HCT116 (cell line): ENCODE data around the gene ATXN1. TPM values are rescaled to one million over a fixed set of nuclear protein-coding genes. Genes with fewer than 3 reads are reported as not detected.

ENCODE experiments used
- ATAC-seq: fragments of 200-7000 bp; cut with Tn5 transposase; 2 replicates; pipeline ENCODE4 v1.9.1; 2020; ENCODE audit warnings: mild to moderate bottlenecking, moderate library complexity
- BruUV-seq: library from RNA; stranded (reverse); fragments of 400-500 nt; replicated peaks from 2 replicates; lab custom pipeline; 2021; lab: Mats Ljungman, UMichigan
- CTCF ChIA-PET: fragments of 300-600 bp; sonication (Branson Sonifier 250); formaldehyde crosslinking; loops from one replicate; lab custom pipeline; 2021; ENCODE audit warnings: antibody characterized with exemption; lab: Charles Lee
- POLR2A ChIA-PET: fragments of 300-600, 350-600 bp; sonication (Branson Sonifier 250); formaldehyde crosslinking; loops from one replicate; lab custom pipeline; 2021; ENCODE audit warnings: antibody characterized with exemption; lab: Charles Lee
- RAD21 ChIA-PET, 2 experiments: fragments of 300-600 bp; sonication (Branson Sonifier 250); formaldehyde crosslinking; loops; one replicate each; lab custom pipeline; 2023; ENCODE audit warnings: low total read pairs in 2 of 2; ENCODE audit not compliant: uncharacterized antibody in 2 of 2, unreplicated experiment in 2 of 2, low non-redundant PET in 1 of 2; lab: Charles Lee
- DNase-seq: peaks from one replicate; pipeline ENCODE4 v3.0.0-alpha.2; 2010; ENCODE audit warnings: low read depth, low spot score
- H2AFZ ChIP-seq: fragments of 200-600 bp; shearing (Covaris generic), sonication (generic); 2 replicates; pipeline ENCODE4 v1.6.1; 2017; ENCODE audit warnings: low read depth, mixed run types, mixed read lengths, antibody characterized with exemption, low read length; ENCODE audit not compliant: poor library complexity, severe bottlenecking
- H3K27ac ChIP-seq: 2 replicates; pipeline ENCODE4 v1.5.1; 2012; ENCODE audit warnings: low read depth, low read length
- H3K27me3 ChIP-seq: fragments of 200-600 bp; sonication (generic); 2 replicates; pipeline ENCODE4 v1.6.1; 2016; ENCODE audit warnings: mixed run types, low read length, mixed read lengths; ENCODE audit not compliant: insufficient read depth
- H3K36me3 ChIP-seq, 2 experiments: fragments of 200-500 bp in 1 of 2; fragments of 200-600 bp in 1 of 2; sonication (Bioruptor generic) in 1 of 2; sonication (generic) in 1 of 2; 2 replicates each; pipeline versions ENCODE4 v1.5.1 to v1.6.1; 2014 to 2016; ENCODE audit warnings: low read length in 2 of 2, inconsistent platforms in 1 of 2, mixed read lengths in 1 of 2, mixed run types in 1 of 2; ENCODE audit not compliant: insufficient read depth in 2 of 2, control insufficient read depth in 1 of 2
- H3K4me1 ChIP-seq, 2 experiments: fragments of 200-600 bp in 1 of 2; sonication (generic) in 1 of 2; 2 replicates each; pipeline versions ENCODE4 v1.5.1 to v1.6.1; 2012 to 2017; ENCODE audit warnings: low read length in 2 of 2, inconsistent platforms in 1 of 2, mild to moderate bottlenecking in 1 of 2, mixed read lengths in 1 of 2, mixed run types in 1 of 2, moderate library complexity in 1 of 2; ENCODE audit not compliant: insufficient read depth in 2 of 2, control insufficient read depth in 1 of 2
- H3K4me2 ChIP-seq: fragments of 200-600 bp; sonication (generic); 2 replicates; pipeline ENCODE4 v1.6.1; 2017; ENCODE audit warnings: mixed run types, low read length, mixed read lengths
- H3K4me3 ChIP-seq, 2 experiments: fragments of 200-600 bp in 1 of 2; sonication (generic) in 1 of 2; replicated peaks in 1 of 2; 2 replicates each; pipeline ENCODE4 v1.5.1; 2011 to 2016; ENCODE audit warnings: low read length in 2 of 2, control low read depth in 1 of 2, low read depth in 1 of 2, mild to moderate bottlenecking in 1 of 2, mixed read lengths in 1 of 2, mixed run types in 1 of 2
- H3K79me2 ChIP-seq: fragments of 200-600 bp; sonication (generic); 2 replicates; pipeline ENCODE4 v1.6.1; 2017; ENCODE audit warnings: mild to moderate bottlenecking, mixed run types, low read length, moderate library complexity, mixed read lengths; ENCODE audit not compliant: insufficient read depth
- H3K9ac ChIP-seq: fragments of 200-600 bp; sonication (generic); 2 replicates; pipeline ENCODE4 v1.6.1; 2016; ENCODE audit warnings: low read length, mixed read lengths
- H3K9me2 ChIP-seq: fragments of 200-600 bp; sonication (generic), shearing (Covaris generic); 2 replicates; pipeline ENCODE4 v1.6.1; 2017; ENCODE audit warnings: mixed run types, mild to moderate bottlenecking, moderate library complexity; ENCODE audit not compliant: insufficient read depth
- H3K9me3 ChIP-seq, 2 experiments: fragments of 200-500 bp in 1 of 2; fragments of 200-600 bp in 1 of 2; sonication (Bioruptor generic) in 1 of 2; sonication (generic) in 1 of 2; 2 replicates each; pipeline ENCODE4 v1.6.1; 2014 to 2017; ENCODE audit warnings: low read length in 2 of 2, mixed read lengths in 2 of 2, inconsistent platforms in 1 of 2, low read depth in 1 of 2, mild to moderate bottlenecking in 1 of 2, mixed run types in 1 of 2, moderate library complexity in 1 of 2; ENCODE audit not compliant: control insufficient read depth in 1 of 2, insufficient read depth in 1 of 2
- H4K20me1 ChIP-seq: fragments of 200-600 bp; sonication (generic), shearing (Covaris generic); 2 replicates; pipeline ENCODE4 v1.6.1; 2017; ENCODE audit warnings: mixed run types, mild to moderate bottlenecking, moderate library complexity; ENCODE audit not compliant: insufficient read depth
- CBX3 ChIP-seq: IDR thresholded peaks from 2 replicates; pipeline ENCODE4 v1.6.1; 2012; ENCODE audit warnings: low read depth
- EGR1 ChIP-seq: IDR thresholded peaks from 2 replicates; pipeline ENCODE4 v1.6.1; 2012; ENCODE audit warnings: low read depth
- JUND ChIP-seq: IDR thresholded peaks from 2 replicates; pipeline ENCODE4 v1.6.1; 2012
- MAX ChIP-seq: IDR thresholded peaks from 2 replicates; pipeline ENCODE4 v1.6.1; 2012
- POLR2A ChIP-seq: IDR thresholded peaks from 2 replicates; pipeline ENCODE4 v1.7.0; 2011; ENCODE audit warnings: borderline replicate concordance; ENCODE audit not compliant: insufficient read depth, insufficient read length; ENCODE audit errors: extremely low read depth
- POLR2AphosphoS5 ChIP-seq: IDR thresholded peaks from 2 replicates; pipeline ENCODE4 v1.6.1; 2011; ENCODE audit warnings: mild to moderate bottlenecking, low read depth, low read length, moderate library complexity
- RAD21 ChIP-seq: IDR thresholded peaks from 2 replicates; pipeline ENCODE4 v1.6.1; 2012; ENCODE audit warnings: low read depth, mild to moderate bottlenecking
- SP1 ChIP-seq: IDR thresholded peaks from 2 replicates; pipeline ENCODE4 v1.6.1; 2012; ENCODE audit warnings: low read depth
- SRF ChIP-seq: IDR thresholded peaks from 2 replicates; pipeline ENCODE4 v1.6.1; 2012; ENCODE audit warnings: low read depth
- YY1 ChIP-seq: IDR thresholded peaks from 2 replicates; pipeline ENCODE4 v1.6.1; 2011; ENCODE audit warnings: low read length, low read depth, moderate library complexity, mild to moderate bottlenecking; ENCODE audit not compliant: insufficient replicate concordance; ENCODE audit errors: extremely low read depth
- ZNF274 ChIP-seq: fragments of 200-500 bp; sonication (Bioruptor generic); IDR thresholded peaks from 2 replicates; pipeline ENCODE4 v1.6.1; 2014; ENCODE audit warnings: mild to moderate bottlenecking, low read depth, low read length, inconsistent platforms
- intact Hi-C: fragments of 100-400 bp; cut with micrococcal nuclease; formaldehyde crosslinking; loops from 2 replicates; pipeline ENCODE4 v1.10.0; 2022
- total RNA-seq: library from RNA; stranded (reverse); gene quantifications from one replicate; pipeline ENCODE4 v1.2.1, GENCODE V29; 2021; ENCODE audit not compliant: unreplicated experiment
- TF ChIP-seq, protein P1 (sequence below): IDR thresholded peaks from 2 replicates; pipeline ENCODE4 v1.6.1; 2012; ENCODE audit warnings: low read depth
- TF ChIP-seq, protein P2 (sequence below): IDR thresholded peaks from 2 replicates; pipeline ENCODE4 v1.6.1; 2012

Gene ATXN1
- total RNA-seq, 1 experiment from 2014 or later = 21.0 TPM

GRCh38 chr6:16542070-16542469 is 219.2 kb downstream of the ATXN1 start:
- Histone ChIP-seq H3K79me2 (no peaks in the 10 kb centered on the region), H2AFZ (no peak overlapping the region), H3K27me3 (no peaks in the 10 kb centered on the region), H3K4me1 (peaks cover 20 to 36% of the 10 kb centered on the region in 2 experiments), H3K27ac (no peak overlapping the region), H3K9ac (no peak overlapping the region), H3K4me3 (no peak overlapping the region), H3K9me2 (no peaks in the 10 kb centered on the region), H4K20me1 (no peaks in the 10 kb centered on the region; the same call in 1 of the 2 replicates), H3K36me3 (no peaks in the 10 kb centered on the region), H3K4me2 (no peak overlapping the region), H3K9me3 (no peaks in the 10 kb centered on the region)
- RAD21 ChIA-PET = no interaction called here
- no peak for TF ChIP-seq JUND
- TF ChIP-seq SRF = no peak
- TF ChIP-seq, protein P1, sequence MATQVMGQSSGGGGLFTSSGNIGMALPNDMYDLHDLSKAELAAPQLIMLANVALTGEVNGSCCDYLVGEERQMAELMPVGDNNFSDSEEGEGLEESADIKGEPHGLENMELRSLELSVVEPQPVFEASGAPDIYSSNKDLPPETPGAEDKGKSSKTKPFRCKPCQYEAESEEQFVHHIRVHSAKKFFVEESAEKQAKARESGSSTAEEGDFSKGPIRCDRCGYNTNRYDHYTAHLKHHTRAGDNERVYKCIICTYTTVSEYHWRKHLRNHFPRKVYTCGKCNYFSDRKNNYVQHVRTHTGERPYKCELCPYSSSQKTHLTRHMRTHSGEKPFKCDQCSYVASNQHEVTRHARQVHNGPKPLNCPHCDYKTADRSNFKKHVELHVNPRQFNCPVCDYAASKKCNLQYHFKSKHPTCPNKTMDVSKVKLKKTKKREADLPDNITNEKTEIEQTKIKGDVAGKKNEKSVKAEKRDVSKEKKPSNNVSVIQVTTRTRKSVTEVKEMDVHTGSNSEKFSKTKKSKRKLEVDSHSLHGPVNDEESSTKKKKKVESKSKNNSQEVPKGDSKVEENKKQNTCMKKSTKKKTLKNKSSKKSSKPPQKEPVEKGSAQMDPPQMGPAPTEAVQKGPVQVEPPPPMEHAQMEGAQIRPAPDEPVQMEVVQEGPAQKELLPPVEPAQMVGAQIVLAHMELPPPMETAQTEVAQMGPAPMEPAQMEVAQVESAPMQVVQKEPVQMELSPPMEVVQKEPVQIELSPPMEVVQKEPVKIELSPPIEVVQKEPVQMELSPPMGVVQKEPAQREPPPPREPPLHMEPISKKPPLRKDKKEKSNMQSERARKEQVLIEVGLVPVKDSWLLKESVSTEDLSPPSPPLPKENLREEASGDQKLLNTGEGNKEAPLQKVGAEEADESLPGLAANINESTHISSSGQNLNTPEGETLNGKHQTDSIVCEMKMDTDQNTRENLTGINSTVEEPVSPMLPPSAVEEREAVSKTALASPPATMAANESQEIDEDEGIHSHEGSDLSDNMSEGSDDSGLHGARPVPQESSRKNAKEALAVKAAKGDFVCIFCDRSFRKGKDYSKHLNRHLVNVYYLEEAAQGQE = no peak
- TF ChIP-seq POLR2AphosphoS5 = no peak
- TF ChIP-seq EGR1 = no peak
- no peak for TF ChIP-seq ZNF274
- TF ChIP-seq, protein P2, sequence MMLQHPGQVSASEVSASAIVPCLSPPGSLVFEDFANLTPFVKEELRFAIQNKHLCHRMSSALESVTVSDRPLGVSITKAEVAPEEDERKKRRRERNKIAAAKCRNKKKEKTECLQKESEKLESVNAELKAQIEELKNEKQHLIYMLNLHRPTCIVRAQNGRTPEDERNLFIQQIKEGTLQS = no peak
- no peak for TF ChIP-seq CBX3
- no peak for TF ChIP-seq YY1
- TF ChIP-seq MAX = no peak
- TF ChIP-seq RAD21 = no peak
- TF ChIP-seq SP1 = no peak
- no peak for TF ChIP-seq POLR2A
- no peak for ATAC-seq
- no TSS peak for BruUV-seq
- POLR2A ChIA-PET = no interaction called here
- CTCF ChIA-PET = no interaction called here
- no peak for DNase-seq
- intact Hi-C loops = no loop called here
